Measurements from ENCODE around the gene TM9SF1.

TM9SF1 gene

DNA sequence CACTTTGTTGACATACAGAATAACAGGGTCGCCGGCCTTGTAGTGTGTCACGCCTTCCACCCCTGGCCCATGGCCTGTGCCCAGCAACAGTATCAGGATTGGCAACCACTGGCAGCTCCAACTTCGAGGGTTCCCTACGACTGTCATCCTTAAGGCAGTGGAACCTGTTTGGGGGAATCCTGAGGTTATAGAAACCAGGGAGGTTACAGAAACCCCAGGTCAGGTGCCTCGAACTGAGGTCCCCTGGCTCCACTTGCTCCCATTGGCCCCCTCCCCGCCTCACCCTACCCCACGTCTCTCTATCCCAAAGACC is 412 bp downstream of the TM9SF1 start:
- no peak for DNase-seq

DNA sequence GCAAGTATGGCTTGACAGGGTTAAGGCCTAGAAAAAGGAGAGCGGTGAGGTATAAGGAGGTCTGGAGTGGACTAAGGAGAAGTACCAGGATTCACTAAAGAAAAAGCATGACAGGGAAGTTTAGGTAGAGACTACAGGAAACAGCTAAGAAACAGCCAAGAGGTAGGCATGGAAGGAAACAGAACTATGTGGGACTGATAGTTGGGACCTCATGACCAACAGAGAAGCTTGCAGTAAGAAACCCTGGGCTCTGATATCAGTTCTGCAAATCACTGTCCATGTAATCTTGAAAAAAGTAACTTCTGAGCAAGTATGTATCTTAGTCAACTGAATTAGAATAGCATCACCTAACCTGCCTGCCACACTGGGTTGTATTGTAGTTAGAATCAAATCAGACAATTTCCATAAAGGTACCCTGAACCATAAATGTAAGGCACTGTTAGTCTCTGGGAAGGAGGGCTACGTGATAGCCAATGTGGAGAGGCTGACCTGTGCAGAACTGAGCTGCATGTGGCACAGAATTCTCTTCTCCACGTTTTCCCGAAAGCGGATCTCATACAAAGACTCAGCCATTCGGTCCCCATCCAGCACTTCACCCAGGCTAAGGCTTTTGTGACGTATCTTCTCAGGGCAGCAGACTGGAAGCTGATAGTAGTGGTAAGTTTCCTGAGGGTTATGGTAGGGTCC is 912 bp downstream of the TM9SF1 start:
- no peak for DNase-seq

DNA sequence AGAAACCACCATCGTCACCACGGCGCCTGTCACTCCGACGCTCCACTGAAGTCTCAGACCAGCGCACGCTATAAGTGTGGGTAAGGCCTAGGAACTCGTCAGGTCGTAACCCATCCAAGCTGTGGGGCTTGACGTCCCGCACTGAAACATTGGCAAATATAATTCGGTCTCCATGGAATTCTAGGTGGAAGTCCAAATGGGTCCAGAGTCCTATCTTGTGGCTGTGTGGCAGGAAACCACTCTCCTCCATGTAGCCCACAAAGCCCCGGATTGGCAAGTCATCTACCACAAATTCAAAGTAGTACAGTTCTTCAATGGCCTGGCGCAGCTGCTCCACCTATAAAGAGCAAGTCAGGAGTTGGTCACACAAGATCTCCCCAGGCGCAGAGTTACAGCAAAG is 2.3 kb downstream of the TM9SF1 start:
- no peak for DNase-seq

DNA sequence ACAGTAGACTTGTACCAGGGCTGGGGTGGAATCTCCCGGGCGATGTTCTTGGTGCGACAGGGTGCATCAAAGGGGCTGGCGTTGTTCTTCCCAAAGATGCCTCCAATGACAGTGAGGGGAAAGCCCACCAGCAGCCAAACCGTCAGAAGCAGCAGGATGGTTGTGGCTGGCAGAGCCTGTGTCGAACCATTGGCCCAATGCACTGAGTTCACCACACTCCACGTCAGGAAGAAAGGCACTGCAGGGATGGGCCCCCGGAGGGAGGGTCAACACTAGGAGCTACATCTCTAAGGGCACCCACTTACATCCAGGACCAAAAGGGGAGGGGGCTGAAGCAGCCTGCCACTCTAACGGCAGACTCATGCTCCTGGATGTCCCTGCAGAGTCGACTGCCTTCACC is 4.8 kb downstream of the TM9SF1 start:
- no peak for DNase-seq

DNA sequence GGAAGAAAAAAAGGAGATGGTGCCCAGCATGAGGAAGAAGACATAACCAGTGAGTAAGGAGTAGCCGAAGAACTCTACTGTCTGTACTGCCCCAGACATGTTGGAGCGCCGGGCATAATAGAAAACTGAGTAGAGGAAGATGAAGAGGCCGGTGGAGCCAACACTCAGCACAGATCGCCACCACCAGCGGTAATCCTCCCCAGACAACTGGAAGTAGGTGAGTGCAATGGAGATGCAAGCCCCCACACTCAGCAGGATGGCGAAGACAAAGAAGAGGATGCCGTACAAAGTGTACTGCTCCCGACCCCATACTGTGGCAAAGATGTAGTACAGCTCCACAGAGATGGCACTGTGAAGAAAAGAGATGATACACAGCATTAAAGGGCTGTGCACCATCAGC is 5.8 kb downstream of the TM9SF1 start:
- DNase-seq = no peak

DNA sequence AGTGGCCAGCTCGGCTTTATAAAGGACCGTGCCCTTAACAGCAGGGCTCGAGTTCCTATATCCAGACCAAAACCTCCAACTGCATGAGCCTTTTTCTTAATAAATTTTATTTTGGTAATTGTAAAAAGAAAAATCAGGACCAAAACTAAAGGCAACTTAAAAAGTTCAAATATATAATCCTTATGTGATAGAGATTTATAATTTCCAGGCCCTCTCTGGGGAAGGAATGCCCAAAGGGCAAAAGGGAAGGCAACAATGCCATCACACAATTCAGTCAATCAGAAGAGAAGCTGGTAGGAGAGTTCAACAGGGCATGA is 6.2 kb downstream of the TM9SF1 start:
- no peak for DNase-seq

DNA sequence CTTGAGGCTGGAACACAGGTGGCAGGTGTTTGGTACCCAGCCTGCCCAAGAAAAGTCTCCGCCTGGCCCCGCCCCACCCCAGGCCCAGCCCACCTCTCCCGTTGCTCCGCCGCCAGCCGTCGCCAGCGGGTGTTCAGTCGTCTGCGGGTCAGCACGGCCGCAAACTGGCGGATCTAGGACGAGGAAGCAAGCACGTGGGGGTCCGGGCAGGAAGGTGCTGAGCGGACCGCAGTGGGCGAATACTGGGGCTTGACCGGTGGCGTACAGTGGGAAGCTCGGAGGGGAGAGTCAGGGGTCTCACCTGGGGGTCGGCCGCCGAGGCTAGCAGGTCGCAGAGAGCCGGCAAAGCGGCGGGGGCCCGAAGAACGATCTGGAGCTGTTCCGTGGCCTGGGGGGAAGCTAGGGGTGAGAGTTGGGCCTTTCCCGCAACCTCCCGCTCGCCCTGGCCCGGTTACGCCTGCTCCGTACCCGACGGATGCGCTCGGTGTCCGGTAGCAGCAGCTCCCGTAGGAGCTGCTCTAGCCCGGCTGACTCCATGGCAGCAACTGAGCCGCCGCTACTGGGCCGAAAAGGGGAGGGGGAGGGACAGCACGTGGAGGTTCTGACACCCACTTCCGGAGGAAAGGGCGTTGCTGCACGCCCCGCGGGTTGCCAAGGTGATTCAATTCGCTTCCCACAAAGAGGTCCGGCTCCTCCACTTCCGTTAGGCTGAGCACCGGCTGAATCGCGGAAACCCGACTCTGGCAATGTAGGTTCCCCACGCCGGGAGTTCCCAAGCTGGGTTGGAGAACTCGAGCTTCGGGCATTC is 6.8 kb downstream of the TM9SF1 start, which contains the start of gene IPO4:
Gene IPO4, minus strand, starts transcription at position 566 of the 808 bp plus-strand sequence. Its CDS starts 29 bp downstream, at position 537.
- DNase-seq = peak; percentile 83 to 90 (median 88)

DNA sequence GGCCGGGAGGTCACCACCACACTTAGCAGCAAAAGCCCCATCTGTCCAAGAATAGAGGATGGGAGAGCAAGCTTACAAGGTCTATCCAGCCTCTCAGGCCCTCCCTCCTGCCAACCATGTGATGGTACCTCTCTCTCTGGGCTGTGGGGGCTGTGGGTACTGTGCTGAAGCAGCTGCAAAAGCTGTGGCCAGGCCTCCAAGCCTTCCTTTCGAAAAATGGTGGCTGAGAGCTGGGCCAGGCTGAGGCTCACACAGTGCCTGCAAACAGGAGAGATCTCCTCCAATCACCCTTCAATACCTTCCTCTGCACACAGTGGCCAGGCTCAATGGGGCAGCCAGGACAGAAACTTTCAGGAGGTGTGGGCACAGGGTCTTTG is 7.7 kb downstream of the TM9SF1 start:
- DNase-seq = no peak

DNA sequence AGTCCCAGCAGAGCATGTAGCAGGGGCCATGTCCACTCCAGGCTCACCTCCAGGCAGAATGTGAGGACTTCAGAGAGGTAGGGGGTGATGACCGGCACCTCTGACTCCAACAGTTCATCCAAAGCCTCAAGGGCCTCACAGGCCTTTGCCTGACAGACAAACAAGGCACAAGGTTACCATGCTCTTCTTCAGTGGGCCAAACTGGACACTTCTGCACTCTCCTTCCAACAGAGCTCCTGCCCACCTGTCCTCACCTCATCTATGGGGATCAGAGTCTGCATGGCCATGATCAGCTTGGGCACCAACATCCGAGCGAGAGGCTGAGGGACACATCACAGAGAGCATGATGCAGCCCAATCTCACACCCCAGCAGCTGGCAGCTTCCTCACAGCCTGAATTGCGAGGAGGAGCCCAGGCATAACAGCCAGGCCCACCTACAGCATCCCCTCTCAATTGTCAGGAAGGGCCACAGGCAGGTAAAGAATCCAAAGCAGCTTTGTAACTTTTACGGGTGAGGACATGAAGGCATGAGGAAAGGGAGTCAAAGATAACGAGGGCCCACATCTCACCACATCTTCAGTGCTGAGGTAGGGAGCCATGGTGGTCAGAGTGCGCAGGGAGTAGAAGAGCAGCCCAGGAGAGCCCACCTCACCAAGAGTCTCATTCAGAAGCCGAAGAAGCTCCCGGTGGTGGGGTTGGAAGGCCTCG is 8.3 kb downstream of the TM9SF1 start:
- DNase-seq = no peak

DNA sequence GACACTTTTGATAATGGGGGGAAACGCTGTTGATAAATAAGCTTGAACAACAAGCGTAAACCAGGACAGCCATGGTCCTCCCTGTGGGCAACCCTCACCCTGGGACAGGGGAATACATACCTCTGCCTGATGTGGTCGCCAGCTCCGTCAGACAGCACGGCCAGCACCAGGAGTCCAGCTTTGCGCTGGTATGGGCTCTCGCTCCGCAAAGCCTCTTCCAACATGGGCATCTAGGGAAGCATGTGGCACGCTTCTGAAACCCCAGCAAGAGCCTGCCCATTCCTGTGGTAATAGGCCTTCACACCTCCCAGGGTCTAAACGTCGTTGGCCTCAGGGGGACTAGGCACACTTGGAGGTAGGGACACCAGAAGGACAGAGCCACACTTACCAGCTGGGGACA is 9.5 kb downstream of the TM9SF1 start:
- DNase-seq = no peak

DNA sequence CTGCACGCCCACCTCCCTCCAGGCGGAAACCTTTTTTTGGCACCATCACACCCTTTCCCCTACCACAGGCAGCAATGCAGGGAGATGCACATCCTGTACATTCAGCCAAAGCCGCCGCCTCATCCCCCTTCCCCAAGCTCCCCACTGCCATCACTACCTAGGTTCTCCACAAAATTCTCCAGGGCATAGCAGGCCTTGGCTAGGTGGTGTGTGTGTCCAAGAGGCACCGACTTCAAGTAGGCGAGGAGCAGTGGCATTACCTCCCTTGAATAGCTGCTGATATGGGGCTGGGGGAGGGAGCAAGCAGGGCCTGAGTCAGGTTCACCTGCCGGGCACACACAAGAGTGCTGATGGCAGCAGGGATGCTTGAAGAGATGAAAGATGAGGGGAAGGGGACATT is 10.2 kb downstream of the TM9SF1 start:
- no peak for DNase-seq

DNA sequence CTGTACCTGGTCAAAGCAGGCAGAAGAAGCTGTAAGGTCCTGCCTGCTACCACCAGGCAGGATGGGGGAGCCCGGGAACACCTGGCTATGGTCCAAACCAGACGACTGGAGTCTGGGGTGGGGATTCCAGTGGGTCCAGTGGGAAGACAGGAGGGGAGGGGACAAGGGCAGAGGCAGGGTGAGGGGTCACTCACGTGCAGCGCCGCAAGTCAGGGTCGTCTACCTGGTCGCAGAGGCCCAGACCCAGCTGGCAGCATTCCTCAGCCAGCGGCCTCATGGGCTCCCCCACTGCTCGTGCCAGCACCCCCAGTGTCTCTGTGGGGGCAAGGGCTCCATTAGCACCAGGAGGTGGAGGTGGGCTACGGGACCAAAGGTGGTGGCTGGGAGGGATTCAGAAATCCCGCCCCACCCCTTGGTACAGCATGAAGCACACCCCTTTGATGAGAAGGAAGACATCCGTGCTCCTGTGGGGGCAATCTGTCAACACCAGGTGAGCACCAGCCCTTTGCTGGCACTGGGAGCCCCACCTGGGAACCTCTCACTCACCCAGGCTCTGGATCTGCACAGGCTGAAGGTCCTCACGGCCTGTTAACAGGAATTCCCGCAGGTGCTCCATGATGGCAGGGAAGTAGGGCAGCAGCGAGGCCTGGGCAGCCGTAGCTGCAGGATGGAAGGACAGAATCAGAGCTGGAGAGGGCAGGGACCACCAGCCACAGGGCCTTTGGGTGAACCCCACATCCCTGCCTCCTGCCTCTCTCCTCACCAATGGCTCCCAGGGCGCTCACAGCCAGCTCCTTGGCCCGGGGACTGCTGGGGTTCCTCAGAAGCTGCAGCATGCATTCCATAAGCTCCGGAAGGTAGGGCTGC is 10.9 kb downstream of the TM9SF1 start:
- DNase-seq = no peak

DNA sequence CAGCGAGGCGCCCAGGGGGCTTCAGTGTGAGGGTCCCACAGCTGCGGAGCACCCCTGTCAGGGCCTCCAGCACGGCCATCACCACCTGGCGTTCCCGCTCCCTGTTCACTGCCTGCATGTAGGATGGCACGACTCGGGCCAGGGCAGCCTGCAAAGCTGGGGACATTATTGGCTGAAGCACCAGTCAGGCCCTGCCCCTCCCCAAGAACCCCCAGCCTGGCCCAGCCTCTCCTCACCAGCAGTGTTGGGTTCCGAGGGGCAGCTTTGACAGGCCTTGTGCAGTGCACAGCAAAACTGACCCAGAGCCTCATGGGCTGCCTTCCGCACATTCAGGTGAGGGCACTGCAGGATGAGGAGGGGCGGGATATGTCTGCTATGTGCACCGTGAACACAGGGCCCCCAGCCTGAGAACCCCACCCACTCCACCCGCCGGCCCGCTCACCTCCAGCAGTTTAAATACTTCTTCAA is 12.2 kb downstream of the TM9SF1 start:
- DNase-seq = no peak

DNA sequence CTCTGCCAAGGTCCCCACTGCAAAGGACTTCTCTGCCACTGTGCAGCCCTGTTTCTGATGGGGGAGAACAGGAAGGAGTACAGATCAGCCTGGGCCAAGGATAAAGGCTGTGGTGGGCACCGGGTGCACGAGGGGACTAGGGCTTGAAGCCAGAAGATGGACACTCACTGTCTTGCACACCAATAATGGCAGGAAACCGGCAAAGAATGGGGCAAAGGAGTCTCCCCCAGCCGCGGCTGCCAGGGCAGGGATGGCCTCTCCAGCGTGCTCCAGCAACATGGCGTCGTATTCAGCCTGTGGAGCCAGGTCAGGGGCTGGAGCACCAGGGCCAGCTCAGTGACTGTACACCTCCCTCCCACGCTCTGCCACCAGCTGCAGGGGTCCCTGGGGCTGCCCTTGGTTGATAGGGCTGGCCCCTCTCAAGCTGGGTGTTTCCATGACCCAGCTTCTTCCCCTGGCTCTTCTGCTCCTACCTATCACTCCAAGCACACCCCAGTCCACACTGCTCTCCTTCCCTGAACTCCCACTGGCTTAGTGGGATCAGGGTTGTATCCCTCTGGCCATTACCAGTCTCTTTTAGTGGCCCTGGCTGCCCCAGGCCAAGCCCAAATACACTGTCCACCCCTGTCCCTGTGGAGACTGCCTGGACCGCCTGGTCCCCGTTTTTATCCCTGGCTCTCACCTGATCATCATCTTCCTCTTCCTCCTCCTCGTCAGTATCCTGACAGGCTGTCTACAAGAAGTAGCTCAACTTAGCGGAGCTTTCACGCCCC is 12.9 kb downstream of the TM9SF1 start:
- DNase-seq = no peak

DNA sequence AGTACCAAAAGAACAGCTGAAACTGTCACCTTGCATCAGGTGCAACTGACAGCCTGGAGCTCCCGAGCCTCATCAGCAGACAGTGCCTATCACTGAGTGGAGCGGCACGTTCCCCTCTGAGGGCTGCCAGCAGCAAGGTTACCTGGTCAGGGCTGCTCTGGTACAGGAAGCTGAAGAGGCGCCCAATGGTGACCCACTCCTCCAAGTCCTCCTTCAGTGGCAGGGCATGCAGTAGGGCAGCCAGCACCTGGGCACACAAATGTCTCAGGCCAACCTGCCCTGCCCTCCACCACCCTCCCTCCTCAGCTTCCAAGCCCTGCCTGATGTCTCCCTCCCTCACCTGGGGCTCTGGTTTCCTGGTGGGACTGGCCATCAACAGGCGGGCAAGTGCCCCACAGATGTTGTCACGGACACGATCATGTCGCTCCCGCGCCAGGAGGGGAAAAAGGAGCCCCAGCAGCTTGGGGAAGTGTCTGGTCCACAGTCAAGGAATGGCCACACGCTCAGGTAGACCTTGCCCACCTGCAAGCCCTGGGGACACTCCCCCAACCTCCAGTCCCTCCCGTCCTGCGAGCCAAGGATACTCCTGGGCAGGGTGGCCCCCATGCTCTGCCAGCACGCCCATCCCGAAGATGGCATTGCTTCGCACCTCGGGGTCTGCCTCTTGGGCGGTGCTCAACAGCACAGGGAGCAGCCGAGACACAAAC is 13.7 kb downstream of the TM9SF1 start:
- no peak for DNase-seq

DNA sequence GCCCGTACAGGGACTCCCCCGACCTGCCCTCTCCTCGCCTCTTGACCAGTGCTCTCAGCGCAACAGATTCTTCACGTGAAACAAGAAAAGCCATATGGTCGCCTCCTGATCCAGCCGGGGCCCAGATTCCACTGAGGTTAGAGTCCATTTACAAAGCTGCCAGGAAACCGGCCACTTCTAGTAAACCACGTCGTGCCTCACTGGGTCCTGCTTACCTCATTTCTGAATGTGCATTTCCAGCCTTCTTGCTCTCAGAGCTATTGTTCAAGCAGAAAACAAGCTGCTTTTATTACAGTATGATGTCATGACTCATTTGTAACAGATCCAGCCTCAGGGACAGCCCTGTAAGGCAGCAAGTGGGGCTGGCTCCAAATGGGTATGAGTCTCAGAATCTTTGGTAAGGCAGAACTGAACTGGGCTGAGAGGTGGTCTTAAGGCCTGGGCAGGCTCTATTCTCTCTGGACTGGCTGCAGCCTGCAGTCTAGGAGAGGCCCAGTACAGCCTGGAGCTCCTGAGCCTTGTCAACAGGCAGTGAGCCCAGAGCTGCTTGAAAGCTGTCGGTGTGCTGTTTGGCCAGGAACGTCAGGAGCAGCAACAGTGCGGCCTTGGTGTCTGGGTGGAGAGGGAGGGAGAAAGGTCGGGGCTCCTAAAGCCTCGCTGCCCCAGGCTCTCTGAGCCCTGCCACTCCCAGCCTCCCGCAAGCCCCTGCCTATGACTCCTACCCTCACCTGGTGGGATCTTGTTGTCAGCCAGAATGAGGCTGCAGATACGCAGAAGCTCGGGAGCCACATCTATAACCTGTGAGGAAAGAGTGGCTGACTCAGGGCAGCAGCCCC is 15.1 kb downstream of the TM9SF1 start:
- no peak for DNase-seq

DNA sequence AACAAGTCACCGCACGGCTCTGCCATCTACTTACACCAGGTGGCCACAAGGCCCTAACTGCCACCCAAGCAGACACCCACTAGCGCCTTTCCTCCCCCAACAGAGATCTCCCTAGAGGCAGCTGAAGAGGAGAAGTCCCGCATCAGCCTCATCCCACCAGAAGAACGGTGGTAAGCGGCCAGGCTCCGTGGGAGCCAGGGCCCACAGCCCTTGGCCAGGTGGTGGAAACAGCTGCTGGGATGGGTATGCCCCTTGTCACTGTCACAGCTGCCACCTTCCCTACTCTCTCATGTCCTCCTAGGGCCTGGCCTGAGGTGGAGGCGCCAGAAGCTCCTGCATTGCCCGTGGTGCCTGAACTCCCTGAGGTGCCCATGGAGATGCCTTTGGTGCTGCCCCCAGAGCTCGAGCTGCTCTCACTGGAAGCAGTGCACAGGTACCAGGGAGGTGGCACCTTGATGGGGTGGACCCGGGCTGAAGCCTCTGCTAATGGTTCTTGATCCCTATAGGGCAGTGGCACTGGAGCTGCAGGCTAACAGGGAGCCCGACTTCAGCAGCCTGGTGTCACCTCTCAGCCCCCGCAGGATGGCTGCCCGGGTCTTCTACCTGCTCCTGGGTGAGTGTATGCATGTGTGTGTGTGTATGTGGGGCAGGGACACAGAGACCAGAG is 15.8 kb downstream of the TM9SF1 start:
- no peak for DNase-seq

DNA sequence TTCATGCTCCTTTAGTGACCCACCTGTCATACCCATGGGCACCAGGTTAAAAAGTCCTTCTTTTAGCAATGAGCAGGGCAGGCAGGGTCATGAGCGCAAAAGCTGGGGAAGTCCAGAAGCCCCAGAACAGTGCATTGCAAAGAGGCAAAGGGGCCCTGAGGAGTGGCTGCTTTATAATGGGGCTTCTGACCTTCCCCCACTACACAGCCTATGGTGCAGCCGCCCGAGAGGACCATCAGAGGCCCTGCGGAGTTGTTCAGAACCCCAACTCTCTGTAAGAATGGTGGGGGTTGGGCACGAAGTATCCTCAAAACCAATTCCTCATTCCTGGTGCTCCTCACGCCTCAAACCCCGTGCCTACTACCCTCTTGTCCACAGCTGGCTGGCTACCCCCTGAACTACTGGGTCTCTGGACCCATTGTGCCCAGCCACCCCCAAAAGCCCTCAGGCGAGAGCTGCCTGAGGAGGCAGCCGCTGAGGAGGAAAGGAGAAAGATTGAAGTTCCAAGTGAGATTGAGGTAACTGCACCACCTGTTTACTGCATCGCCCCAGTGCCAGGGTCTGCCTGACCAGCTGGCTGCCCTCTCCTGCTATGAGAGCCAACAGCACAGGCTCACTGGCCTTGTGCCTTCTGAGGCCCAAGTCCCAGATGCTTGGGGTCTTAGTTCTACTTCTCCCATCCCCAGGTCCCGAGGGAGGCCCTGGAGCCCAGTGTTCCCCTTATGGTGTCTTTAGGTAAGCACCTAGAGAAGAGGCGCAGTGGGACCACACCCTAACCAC is 16.7 kb downstream of the TM9SF1 start:
- DNase-seq = no peak

DNA sequence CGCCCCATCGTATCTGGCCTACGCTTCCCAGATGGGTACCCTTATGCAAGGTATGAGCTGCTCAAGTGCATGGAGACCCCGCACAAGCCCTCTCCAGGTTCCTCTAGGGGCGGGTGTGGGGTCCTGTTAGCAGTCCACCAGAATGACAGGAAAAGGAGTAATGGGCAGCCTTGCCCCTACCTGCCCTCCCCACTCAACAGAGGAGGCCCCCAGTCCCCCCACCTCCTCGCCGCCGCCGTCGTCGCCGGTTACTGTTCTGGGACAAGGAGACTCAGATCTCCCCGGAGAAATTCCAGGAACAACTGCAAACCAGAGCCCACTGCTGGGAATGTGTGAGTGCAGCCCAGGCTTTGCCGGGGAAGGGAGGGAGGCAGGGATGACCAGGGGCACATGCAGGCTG is 17.4 kb downstream of the TM9SF1 start:
- DNase-seq = no peak

Measured in activated naive CD4-positive, alpha-beta T cell (primary cell).